Measurements from ENCODE around the gene DOCK1.

DOCK1 gene

DNA sequence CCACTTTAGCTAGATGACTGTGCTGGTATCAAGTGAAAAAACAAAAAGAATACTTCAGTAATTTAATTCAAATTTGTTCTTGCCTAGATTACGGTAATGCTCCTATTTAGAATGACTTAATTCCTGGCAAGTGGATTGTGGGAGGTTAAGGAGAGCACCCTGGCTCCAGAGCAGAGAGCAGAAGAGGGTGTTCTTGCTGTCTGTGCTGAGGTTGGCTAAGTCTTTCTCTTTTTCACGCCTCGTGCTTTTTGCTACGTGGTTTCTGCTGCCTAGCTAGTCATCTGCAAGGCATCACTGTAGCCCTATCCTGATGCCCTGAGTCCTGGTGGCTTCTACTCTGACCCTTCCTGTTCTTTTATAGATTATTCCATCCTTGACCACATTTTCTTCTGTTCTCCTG, 189.8 kb downstream of the DOCK1 start:
- TF ChIP-seq GATA2 (IDR thresholded peaks at IDR 0.05; ENCODE audit: low read depth, low read length): no peak
- no peak for TF ChIP-seq GATA3 (IDR thresholded peaks at IDR 0.05; ENCODE audit: low read depth, low read length)

DNA sequence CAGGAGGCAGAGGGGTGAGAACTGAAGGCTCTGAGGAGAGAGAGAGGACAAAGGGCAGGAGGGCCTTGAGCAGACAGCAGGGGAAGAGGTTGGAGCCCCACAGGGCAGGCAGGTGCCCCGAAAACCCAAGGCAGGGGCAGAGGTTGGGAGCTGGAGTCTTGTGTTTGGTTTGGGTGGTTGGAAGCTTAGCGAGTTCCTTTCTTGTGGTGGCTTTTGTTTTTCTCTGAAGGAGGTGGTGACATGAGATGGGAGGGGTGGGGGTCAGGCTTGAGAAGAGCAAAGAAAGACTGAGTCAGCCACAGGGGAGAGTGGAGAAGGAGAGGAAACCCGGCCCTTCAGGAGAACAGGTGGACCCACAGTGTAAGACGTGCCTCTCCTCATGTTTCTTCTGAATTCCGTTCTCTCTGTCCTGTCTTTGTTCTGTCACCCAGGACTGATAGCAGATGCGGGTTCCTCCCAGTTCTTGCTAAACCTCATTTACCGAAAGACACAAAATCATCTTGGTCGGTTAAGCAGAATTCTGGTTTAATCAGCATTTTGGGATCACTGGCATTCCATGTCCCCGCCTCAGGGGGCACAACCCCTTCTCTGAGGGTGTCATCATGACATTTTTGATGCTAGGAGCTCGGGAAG, 195.9 kb downstream of the DOCK1 start:
- no peak for TF ChIP-seq GATA3 (IDR thresholded peaks at IDR 0.05; ENCODE audit: low read depth, low read length)
- TF ChIP-seq GATA2 (IDR thresholded peaks at IDR 0.05; ENCODE audit: low read depth, low read length): no peak

DNA sequence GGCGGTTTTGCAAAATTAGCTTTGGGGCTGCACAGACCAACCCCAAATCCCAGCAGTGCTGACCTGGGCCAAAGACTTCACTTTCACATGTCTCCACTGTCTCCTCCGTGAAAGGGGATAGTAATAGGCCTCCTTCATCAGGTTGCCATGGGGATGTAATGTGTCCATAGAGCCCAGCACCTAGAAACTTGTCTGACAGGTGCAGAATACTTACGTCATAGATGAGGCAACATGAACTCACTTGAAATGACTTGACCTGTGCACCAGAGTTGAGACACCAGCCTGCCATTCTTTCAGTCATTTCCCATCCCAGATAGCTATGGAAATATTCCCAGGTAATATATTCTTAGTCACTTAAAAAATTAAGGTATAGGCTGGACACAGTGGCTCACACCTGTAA, 196.9 kb downstream of the DOCK1 start:
- TF ChIP-seq GATA3 (IDR thresholded peaks at IDR 0.05; ENCODE audit: low read depth, low read length) (no peak), GATA2 (IDR thresholded peaks at IDR 0.05; ENCODE audit: low read depth, low read length) (no peak)

DNA sequence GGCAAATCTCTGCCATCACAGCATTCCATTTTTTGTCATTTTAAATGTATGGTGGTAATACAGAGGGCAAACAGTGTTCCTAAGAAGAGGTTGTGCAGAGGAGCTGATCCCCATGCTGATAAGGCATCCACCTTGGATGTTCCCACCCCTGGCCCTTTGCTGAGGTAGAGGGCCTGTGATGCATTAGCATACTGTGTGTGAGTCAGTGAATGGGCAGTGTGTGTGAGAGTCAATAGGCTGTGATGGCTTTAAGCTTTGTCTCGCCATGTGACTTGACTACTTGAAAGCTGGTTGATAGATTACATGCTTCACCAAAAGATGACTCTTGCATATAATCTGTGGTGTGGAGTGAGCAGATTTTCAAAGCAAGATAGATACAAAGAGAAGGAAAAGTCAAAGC, 209.9 kb downstream of the DOCK1 start:
- TF ChIP-seq GATA3 (IDR thresholded peaks at IDR 0.05; ENCODE audit: low read depth, low read length) (no peak), GATA2 (IDR thresholded peaks at IDR 0.05; ENCODE audit: low read depth, low read length) (no peak)

DNA sequence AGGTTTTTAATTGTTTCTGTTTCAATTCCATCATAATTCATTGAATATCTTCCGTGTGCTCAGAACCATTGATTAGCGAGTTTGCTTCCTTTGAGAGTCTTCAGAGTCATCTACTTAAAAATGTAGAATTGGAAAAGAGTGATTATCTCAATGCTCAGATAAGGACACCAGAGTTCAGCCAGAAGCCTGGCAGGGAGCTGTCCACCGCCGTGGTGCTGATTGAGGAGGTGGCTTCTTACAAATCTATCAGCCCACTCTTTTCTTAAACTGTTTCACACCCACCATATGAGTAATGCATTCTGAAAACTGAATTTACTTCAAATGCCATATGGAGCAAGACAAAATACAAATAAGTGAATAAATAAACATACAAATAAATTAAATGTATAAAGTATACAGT, 211.9 kb downstream of the DOCK1 start:
- TF ChIP-seq GATA3 (IDR thresholded peaks at IDR 0.05; ENCODE audit: low read depth, low read length) (no peak), GATA2 (IDR thresholded peaks at IDR 0.05; ENCODE audit: low read depth, low read length) (no peak)

DNA sequence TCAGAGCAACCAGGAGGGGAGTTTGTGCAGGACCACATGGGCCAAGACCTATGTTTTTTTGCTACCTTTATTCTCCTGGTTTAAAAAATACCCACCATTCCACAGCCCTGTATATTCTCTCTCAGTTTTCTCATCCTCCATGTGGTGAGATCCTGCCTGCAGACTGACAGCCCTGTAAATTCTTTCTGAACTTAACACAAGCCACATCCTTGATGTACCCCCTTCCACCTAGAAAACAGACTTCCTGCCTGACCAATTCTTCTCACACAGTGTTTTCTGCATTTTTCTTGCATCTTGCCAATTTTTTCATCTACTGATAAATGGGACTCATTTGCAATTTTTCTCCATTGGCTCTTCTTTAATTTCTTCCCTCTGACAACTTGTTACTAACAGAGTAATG, 212.8 kb downstream of the DOCK1 start:
- TF ChIP-seq GATA3 (IDR thresholded peaks at IDR 0.05; ENCODE audit: low read depth, low read length) (no peak), GATA2 (IDR thresholded peaks at IDR 0.05; ENCODE audit: low read depth, low read length) (no peak)

DNA sequence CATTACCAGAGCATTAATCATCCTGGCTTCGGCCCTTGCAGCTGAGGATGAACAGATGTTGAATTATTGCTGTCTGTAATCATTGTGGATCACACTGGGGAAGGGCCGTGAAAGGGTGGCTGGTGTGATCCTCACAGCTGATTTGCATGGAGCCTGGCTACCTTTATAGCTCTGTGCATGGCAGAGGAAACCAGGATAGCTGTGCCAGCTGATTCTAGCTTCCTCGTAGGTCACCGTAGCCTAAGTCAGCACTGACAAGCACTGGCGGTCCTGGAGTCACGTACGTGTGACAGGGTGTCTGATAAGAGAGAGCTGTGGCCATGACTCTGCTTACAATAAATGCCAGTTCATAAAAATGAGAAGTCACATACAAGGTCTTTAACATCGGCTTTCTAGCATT, 214.7 kb downstream of the DOCK1 start:
- TF ChIP-seq GATA3 (IDR thresholded peaks at IDR 0.05; ENCODE audit: low read depth, low read length): no peak
- peak; percentile 66 for TF ChIP-seq GATA2 (IDR thresholded peaks at IDR 0.05; ENCODE audit: low read depth, low read length)

DNA sequence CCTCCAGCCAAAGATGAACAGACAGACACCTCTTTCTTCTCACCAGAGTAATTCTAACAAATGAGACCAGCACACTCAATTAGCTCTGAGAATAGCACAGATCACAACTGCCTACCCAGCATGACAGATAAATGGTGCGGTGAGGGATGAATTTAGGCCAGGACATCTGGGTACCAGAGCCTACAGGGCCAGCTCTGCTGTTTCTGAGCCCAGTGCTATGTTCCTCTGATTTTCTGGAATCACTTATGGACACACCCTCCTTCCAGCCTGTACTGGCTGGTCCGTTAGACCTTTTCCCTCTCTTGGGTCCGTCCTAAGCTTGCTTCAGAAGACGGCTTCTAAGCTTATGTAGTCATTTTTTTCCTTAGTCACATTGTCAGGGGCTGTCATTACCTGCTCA, 217.6 kb downstream of the DOCK1 start:
- no peak for TF ChIP-seq GATA3 (IDR thresholded peaks at IDR 0.05; ENCODE audit: low read depth, low read length)
- no peak for TF ChIP-seq GATA2 (IDR thresholded peaks at IDR 0.05; ENCODE audit: low read depth, low read length)

DNA sequence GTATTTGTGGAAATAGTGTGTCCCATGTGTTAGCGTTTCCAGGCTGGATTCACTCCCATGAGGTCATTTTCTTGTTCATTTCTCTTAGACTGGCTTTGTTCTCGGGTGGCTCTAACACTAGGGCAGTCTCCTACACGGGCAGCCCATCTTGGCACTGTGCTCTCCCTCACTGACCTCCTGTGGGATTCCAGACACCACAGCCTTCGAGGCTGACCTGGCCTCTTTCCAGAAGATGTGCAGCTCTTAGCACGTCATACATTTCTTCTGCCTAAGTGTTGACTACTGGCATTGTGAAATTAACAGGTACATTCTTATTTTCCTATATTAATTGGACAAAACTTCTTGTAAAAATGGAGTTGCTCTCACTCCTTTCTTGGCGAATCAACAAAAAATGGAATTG, 218.4 kb downstream of the DOCK1 start:
- TF ChIP-seq GATA3 (IDR thresholded peaks at IDR 0.05; ENCODE audit: low read depth, low read length): no peak
- no peak for TF ChIP-seq GATA2 (IDR thresholded peaks at IDR 0.05; ENCODE audit: low read depth, low read length)

DNA sequence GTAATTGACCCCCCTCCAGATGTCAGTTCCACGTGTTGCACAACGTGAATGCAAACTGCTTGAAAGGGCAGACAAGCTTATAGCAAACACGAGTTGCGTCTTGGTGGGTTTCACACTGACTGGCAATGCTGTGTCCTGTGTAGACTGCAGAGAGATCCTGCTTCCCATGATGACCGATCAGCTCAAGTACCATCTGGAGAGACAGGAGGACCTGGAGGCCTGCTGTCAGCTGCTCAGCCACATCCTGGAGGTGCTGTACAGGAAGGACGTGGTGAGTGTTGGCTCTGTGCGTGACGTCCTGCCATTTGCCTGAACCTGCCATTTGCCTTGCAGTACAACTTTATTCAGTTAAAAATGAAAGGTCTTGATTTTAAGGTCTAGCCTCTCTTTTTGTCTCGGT, 220.1 kb downstream of the DOCK1 start:
- no peak for TF ChIP-seq GATA2 (IDR thresholded peaks at IDR 0.05; ENCODE audit: low read depth, low read length)
- TF ChIP-seq GATA3 (IDR thresholded peaks at IDR 0.05; ENCODE audit: low read depth, low read length): no peak

DNA sequence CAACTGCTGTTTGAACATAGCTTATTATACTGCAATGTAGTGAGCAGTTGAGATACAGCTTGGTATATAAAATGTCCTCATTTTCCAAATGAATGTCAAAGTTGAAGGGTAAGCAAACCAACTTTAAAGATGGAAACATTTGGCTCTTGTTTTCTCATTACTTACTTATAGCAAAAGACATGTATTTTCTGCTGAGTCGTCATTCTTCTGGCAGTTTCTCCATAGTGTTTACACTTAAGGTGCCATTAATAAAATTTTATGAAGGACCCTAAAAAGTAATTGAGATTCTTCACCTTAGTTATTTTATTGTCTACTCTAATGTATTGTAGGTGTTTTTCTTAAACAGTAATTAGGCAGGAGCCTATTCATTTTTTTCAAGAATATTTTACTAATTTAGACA, 222.6 kb downstream of the DOCK1 start:
- TF ChIP-seq GATA3 (IDR thresholded peaks at IDR 0.05; ENCODE audit: low read depth, low read length) (no peak), GATA2 (IDR thresholded peaks at IDR 0.05; ENCODE audit: low read depth, low read length) (no peak)

DNA sequence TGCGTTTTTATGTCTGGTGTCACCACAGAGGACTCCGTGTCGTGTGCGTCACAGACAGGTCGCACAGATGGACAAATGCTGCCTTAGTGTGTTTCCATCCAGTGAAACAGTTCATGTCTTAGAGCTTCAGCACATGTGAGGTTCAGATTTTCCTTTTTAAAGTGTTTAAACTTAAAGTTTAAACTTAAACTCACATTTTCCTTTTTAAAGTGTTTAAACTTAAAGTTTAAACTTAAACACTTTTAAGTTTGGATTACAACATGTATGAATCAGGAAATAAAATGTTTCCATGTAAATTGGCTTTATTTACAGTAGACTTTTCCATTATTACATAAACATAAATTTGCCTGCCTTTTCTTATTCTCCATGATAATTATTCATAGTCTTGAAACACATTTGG, 223.9 kb downstream of the DOCK1 start:
- TF ChIP-seq GATA3 (IDR thresholded peaks at IDR 0.05; ENCODE audit: low read depth, low read length): no peak

DNA sequence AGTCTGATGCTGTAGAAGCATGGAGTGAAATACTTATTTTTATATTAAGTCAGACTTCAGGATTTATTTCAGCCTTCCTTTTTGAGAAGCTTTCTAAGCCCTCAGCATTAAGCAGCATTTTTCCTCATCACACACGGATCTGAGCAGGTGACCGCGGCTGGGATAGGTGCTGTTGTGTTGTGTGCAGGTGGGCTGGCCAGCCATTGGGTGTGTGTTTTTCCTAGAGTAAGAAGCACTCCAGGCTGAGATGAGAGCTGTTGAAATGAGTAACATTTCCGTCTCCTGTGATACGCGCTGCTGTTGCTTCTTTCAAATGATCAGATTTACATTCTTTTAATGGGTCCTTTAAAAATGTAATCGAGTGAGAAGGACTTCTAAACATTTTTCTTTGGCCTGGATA, 227.2 kb downstream of the DOCK1 start:
- no peak for TF ChIP-seq GATA2 (IDR thresholded peaks at IDR 0.05; ENCODE audit: low read depth, low read length)
- no peak for TF ChIP-seq GATA3 (IDR thresholded peaks at IDR 0.05; ENCODE audit: low read depth, low read length)

DNA sequence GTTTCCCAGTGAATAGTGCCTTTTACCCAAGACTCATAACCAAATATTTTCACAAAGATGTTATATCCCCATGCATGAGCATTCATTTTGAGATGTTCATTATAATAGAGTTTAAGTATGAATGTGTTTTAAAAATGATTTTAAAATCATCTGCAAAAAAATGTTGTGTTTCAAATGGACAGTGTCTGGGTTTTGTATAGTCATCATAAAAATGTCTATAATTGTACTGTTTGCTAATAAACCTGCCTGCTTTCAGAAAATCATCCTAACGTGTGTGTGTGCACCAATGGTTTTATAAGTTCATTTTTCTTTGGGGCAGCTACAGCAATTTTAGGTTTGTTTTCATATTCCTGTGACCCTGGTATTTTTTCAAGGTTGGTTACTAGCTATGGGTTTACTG, 228.0 kb downstream of the DOCK1 start:
- no peak for TF ChIP-seq GATA3 (IDR thresholded peaks at IDR 0.05; ENCODE audit: low read depth, low read length)
- TF ChIP-seq GATA2 (IDR thresholded peaks at IDR 0.05; ENCODE audit: low read depth, low read length): no peak

DNA sequence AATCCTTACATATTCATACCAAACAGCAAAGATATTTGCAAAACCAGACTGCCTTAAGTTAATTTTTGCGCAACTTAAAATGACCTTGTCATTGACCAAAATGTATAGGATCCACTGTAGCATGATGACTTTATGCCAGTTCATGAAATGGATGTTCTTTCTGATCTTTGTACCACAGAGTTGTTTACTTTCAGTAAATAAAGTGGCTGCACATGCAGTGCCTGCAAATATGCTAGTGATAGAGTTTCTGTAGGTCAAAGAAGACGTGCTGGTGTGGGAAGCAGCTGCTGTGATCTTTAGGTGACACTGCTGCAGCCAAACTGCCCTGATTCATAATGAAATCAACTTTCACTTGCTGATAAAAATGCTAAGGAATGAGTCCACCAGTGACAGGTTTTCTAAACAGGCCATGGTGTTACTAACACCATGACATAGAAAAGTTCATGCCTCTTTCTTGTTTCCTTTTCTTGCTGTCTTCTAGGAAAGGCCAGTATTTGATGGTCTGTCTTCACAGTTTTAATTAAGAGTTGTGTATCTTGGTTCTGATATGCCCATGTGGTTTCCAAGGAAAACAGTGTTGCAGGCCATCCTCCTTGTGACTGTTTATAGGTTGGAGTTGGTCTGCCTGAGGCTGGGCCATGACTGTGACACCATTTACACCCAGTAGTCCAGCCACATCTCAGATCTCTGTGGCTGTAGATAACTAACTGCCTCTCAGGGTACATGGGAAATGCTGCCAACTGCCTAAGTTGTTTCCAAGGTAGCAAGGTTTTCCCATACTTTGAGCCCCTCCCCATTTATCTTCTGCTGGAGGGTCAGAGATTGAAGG, 228.7 kb downstream of the DOCK1 start:
- TF ChIP-seq GATA2 (IDR thresholded peaks at IDR 0.05; ENCODE audit: low read depth, low read length) (no peak), GATA3 (IDR thresholded peaks at IDR 0.05; ENCODE audit: low read depth, low read length) (no peak)
